ENCODE results near the gene SHC1.
A peak's percentile ranks its signal among the peaks of the same experiment; 100 is the strongest.

The SHC1 gene

GRCh38 chr1:154962156-154962749 is 8.3 kb downstream of the SHC1 start:
- H3K4me3 ChIP-seq (ENCODE audit: low read length), result peak overlapping the region; percentile 62
- DNase-seq (ENCODE audit: low read depth, low spot score), result no peak

GRCh38 chr1:154961207-154962155 is 9.1 kb downstream of the SHC1 start, which contains the start of gene PYGO2:
TSS of gene PYGO2 (minus strand) at chr1:154961782. CDS start at chr1:154961576, 206 bp downstream.
- DNase-seq (ENCODE audit: low read depth, low spot score), result peak; percentile 72
- peak within 1 kb of the TSS; percentile 62 for H3K4me3 ChIP-seq (ENCODE audit: low read length)

DNA sequence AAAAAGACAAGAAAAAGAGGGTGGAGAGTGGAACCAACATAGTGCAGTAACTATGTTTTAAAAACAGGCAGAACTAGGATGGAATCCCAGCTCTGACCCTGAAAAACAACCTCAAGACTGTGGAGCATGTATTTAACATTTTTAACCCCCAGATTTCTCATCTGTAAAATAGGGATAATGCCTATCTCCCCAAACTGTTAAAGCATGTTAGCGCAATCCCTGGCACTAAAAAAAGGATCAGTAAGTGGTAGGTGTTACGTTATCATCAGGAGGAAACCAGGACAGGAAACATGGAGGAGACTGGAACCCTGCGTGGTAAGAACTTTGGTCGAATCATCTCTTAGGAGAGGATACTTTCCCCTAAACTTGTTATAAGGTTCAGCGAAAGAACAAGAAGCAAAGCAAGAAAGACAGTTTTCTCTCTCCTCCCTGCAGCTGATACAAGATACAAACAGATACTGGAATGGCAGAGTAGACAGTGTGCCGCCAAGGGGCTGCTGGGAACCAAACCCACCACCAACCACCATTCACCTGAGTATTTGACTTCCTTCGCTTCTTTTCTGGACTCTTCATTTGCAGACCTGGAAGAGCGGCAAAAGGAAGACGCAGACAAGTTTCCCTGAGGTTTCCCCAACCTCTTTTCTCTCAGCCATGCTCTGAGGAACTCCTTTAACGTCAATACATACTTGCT is 10.0 kb downstream of the SHC1 start:
- H3K4me3 ChIP-seq (ENCODE audit: low read length), result peak overlapping the region; percentile 62
- DNase-seq (ENCODE audit: low read depth, low spot score), result no peak

DNA sequence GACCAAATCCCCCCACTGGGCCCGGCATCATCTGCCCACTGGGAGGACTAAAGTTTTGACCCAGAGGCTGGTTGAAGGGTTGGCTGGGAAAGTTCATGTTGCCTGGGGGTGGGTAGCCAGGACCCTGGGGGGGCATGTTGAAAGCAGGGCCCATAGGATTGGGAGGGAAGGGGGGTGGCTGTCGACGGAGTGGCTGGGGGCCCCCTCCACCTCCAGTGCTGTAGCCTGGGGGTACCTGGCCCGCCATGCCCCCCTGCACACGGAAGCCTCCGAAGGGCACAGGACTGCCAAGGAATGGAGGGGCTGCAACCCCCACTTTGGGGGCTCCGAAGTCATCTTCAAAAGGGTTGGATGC is 11.1 kb downstream of the SHC1 start:
- no peak overlapping the region for H3K4me3 ChIP-seq (ENCODE audit: low read length)
- DNase-seq (ENCODE audit: low read depth, low spot score), result no peak

DNA sequence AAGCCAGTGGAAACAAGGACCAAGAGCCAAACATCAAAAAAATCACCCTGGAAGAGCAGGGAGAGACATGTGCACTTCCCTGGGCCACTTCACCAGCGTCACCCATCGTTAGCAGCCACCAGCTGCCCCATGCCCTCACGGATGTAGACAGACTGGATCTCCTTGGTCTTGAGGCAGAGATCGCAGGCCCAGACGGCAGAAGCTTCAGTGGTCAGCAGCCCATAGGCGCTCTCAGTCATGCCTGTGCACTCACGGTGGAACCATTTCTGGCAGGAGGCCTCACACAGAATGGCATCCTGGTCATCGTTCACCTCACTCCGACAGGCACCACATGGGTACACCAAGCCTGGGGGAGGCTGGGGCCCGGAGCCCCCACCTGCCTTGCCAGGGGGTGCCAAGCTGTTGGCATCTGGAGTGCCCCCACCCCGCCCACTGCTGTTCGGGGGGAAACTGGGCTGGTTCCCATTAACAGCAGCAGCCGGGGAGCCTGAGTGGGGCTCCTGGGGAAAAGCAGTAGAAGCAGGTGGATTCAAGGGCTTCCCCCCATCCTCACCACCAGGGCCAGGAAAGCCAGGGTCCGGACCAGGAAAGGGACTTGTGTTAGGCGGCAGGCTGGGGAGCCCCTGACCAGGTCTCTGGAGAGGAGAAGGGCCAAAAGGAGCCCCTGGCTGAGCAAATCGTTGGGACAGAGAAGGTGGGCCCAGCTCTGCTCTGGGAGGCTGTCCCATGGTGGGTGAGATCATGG is 11.7 kb downstream of the SHC1 start:
- H3K4me3 ChIP-seq (ENCODE audit: low read length), result no peak overlapping the region
- no peak for DNase-seq (ENCODE audit: low read depth, low spot score)

- no peak overlapping the region for H3K4me3 ChIP-seq (ENCODE audit: low read length)
- DNase-seq (ENCODE audit: low read depth, low spot score), result no peak
Measured at GRCh38 chr1:154958036-154958435, 12.5 kb downstream of the SHC1 start.

- no peak overlapping the region for H3K4me3 ChIP-seq (ENCODE audit: low read length)
- DNase-seq (ENCODE audit: low read depth, low spot score), result no peak
Measured at GRCh38 chr1:154957091-154957657, 13.4 kb downstream of the SHC1 start.

GRCh38 chr1:154956544-154956941 is 14.0 kb downstream of the SHC1 start:
- peak overlapping the region; percentile 64 for H3K4me3 ChIP-seq (ENCODE audit: low read length)
- DNase-seq (ENCODE audit: low read depth, low spot score), result no peak

DNA sequence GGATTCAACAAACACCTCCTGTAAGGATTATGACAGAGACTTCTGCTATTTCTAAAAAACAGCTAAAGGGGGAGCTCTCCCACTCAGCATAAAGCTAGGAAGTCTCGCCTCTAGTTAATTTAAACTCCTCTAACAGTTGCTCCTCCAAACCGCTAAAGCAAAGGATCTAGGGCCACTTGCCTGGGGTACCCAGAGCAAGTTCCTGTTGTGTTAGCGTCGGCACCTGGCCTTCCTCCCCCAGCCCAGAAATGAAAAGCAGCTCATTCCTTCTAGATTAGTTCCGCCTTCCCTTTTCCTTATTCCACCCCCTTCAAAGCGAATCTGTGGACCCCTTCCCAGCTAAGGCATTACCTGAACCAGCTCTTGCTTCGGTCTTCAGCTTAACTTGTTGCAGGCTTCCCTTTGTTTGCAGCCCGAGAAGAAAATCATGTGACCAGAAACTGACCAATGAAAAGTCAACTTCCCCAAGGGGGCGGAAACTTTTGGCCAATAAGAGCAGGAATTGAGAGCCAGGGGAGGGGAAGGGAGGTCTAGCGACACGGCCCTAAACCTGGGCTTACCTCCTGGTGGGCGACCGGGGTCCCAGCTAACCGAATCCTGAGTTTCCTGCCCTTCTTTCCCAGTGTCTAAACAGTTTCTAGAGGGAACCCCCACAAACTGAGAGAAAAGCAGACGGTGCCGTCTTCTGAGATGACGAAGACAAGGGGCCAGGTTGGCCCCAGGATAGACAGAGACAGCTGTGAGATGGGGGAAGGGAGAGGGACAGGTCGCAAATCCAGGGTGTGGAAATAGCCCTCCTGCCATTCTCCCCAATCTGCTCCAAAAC is 14.6 kb downstream of the SHC1 start, which contains the start of gene PBXIP1:
PBXIP1 (minus strand) TSS at position 382 of the 826 bp plus-strand sequence. CDS start 2,378 bp downstream, outside the sequence.
- H3K4me3 ChIP-seq (ENCODE audit: low read length), result peak within 1 kb of the TSS; percentile 64
- DNase-seq (ENCODE audit: low read depth, low spot score), result peak; percentile 94

- peak; percentile 97 for DNase-seq (ENCODE audit: low read depth, low spot score)
Measured at GRCh38 chr1:154955039-154955717, 15.4 kb downstream of the SHC1 start.

DNA sequence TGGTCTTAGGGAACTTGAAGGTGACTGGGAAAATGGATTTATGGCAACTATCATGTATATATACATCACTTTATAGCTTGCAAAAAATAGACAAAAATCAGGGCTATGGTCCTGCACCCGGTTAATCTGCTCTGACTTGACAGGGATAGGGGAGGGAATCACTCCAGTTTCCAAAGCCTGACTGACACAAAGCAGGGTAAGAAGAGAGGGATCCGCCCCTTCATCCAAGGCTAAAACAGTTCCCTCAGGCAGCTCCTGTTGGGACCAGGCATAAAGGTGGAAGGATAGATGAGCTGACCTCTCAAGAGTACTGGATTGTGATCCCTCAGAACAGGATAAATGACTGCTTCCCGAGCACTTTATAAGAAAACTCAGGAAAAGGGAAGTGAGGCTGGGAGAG is 16.0 kb downstream of the SHC1 start:
- H3K4me3 ChIP-seq (ENCODE audit: low read length), result peak overlapping the region; percentile 64

More at GRCh38 chr1:154955039-154955717, 15.4 kb downstream of the SHC1 start:
- peak overlapping the region; percentile 64 for H3K4me3 ChIP-seq (ENCODE audit: low read length)

DNA sequence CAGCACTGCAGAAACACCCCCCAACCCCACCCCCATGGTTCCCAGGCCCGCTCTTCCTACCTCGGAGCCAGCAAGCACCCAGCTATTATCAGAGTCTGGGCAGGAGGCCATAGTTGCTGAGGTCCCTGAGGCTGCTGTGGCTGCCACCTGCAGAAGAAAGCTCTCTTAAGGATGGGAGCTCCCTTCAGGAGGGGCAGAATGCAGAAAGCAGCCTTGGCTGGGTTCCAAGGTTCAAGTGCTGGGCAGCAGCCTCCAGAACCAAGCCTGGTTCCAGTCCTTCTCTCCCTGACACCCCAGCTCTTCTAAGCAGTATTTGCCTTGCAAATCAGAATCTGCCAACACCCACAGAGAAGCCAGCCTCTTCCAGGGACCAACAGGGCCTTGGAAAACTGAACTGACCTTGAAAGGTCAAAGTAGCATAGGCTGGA is 16.9 kb downstream of the SHC1 start:
- DNase-seq (ENCODE audit: low read depth, low spot score), result no peak
- H3K4me3 ChIP-seq (ENCODE audit: low read length), result no peak overlapping the region

More for the DNA sequence above, 16.0 kb downstream of the SHC1 start:
- DNase-seq (ENCODE audit: low read depth, low spot score), result no peak

- no peak overlapping the region for H3K4me3 ChIP-seq (ENCODE audit: low read length)
- DNase-seq (ENCODE audit: low read depth, low spot score), result no peak
Measured at GRCh38 chr1:154952664-154953063, 17.9 kb downstream of the SHC1 start.

GRCh38 chr1:154951901-154952657 is 18.5 kb downstream of the SHC1 start:
- DNase-seq (ENCODE audit: low read depth, low spot score), result no peak
- H3K4me3 ChIP-seq (ENCODE audit: low read length), result no peak overlapping the region

GRCh38 chr1:154948079-154948478 is 22.5 kb downstream of the SHC1 start:
- DNase-seq (ENCODE audit: low read depth, low spot score), result no peak
- H3K4me3 ChIP-seq (ENCODE audit: low read length), result no peak overlapping the region

GRCh38 chr1:154945962-154946850 is 24.3 kb downstream of the SHC1 start:
- no peak for DNase-seq (ENCODE audit: low read depth, low spot score)

More at GRCh38 chr1:154945962-154946850, 24.3 kb downstream of the SHC1 start:
- H3K4me3 ChIP-seq (ENCODE audit: low read length), result no peak overlapping the region
